HG02623 (cell line): Measurements from ENCODE around the gene IFI16.
A peak's percentile ranks its signal among the peaks of the same experiment; 100 is the strongest.
"Not testable (repeated sequence)": the region's sequence is repeated elsewhere in the genome, so short reads cannot be mapped to it uniquely, and the experiment has no call there.

ENCODE experiments used
- ATAC-seq: cut with Tn5 transposase; IDR thresholded peaks from one replicate; pipeline ENCODE4 v1.9.1; 2021; ENCODE audit warnings: moderate library complexity; ENCODE audit not compliant: unreplicated experiment

IFI16 gene

DNA sequence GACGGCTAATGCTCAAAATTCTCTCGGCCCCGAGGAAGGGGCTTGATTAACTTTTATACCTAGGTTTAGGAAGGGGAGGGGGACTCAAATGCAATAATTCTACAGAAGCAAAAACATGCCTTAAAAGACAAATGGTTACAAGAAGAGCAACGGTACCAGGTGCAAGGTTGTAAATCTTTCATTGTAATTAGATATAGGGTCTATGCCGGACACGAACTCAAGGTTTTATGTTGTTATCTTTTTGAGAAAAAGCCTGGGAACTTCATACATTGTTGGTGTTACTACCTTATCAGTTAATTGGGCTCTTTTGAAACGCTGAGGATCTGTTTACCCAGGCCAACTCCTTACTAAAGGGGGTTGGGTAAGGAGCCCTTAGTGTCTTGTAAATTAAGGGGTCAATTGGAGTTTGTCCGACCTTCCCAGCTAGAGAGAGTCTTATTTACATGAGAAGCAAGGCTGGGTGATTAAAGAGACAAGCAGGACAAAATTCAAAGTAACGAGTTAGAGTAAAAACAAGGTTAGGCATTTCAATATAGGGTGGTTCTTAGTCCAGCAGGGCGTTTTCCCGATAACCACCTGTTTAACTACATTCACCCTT is 3.4 kb upstream of the IFI16 start:
- ATAC-seq, result not testable (repeated sequence)

DNA sequence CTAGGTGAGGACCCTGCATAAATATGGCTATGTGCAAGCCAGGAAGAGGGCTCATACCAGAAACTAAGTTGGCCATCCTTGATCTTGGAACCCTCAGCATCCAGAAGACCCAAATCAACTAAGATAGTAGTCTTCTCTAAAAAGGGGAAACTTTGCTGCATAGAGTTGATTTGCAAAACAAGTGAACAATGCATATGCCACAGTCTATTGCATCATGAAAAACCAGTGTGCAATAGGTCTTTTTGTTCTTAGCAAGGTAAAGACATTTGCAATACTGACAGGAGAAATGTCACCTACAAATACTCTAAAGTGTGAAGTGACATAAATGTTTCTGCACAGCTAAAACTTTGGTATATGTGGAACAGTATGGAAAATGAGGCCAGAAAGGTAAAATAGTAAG is 2.0 kb upstream of the IFI16 start:
- ATAC-seq, result no peak

DNA sequence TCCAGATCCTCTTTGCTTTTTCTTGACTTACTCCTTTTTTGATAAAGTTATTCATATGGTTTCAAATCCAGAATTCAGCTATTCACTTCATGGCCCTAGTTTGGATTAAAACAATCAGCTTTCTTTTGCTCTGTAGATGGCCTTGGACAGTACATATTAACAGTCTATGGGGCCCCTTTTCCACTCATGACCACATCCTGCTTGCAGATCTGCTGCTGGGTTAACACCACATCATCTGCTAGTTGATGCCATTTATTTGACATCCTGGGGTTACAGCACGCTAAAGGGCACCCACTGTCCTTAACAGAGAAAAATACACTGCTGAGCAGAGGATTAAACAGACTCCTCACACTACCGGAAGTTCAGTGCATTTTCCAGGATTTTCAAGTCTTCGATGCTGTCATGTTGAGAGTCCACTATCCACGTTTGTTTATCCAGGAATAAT is 941 bp upstream of the IFI16 start:
- ATAC-seq, result peak; percentile 64

DNA sequence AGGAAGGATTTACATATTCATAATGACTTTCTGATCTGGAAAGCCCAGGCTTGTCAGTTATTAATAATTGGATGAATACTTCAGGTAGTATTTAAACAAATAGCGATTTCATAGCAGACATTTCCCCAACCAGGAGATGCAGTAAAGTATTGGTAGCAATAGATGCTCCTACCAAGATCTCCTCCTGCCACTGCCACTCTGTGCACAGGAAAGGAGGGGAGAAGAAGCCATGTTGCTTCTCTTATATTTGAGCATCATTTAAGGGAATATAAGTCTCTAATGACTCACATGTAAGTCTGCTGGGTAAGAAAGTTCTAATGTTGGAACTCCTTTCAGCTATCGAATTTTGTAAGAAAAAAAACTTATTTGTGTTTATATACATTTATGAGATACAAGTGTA is 420 bp upstream of the IFI16 start:
- no peak for ATAC-seq

DNA sequence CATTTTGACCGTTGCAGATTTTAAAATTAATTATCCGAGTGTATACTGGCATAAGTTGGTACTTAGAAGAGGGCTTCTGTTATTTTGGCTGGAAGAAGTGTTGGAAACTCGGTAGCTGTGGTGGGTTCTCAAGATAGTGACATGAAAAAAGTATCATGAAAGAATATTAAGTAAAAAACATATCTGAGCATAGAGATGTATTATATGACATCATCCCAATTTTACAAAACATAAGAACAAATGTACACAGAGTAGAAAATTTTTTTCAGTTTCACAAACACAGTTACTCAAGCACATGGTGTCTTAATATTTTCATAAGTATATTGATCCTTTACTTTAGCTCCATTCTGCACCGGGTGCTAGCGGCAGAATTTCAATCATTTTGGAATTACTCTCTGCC is 684 bp downstream of the IFI16 start:
- ATAC-seq, result no peak

DNA sequence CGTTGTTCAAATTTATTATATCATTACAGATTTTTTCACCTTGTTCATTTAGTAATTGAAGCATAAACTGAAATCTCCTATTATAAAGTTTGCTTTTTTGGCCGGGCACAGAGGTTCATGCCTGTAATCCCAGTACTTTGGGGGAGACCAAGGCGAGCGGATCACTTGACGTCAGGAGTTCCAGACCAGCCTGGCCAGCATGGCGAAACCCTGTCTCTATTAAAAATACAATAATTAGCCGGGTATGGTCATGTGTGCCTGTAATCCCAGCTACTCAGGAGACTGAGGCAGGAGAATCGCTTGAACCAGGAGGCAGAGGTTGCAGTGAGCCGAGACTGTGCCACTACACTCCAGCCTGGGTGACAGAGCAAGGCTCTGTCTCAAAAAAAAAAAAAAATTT is 1.3 kb downstream of the IFI16 start:
- ATAC-seq, result not testable (repeated sequence)

DNA sequence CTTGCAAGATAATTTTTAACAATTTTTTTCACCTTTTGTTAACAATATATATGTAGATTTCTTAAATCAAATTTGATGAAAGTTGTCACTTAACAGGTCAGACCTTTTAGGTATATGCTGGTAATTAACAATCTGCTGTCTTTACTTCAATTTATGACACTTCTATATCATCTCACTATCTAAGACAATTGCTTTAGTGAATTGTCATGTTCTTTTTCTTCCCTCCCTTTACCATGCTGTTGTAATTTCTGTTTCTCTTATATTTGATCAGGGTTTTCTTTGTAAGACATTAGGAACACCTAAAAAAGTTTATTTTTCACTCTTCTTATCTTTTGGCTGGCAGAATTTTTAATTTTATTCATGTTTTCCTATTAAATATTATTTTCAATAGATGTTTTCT is 2.0 kb downstream of the IFI16 start:
- ATAC-seq, result no peak

DNA sequence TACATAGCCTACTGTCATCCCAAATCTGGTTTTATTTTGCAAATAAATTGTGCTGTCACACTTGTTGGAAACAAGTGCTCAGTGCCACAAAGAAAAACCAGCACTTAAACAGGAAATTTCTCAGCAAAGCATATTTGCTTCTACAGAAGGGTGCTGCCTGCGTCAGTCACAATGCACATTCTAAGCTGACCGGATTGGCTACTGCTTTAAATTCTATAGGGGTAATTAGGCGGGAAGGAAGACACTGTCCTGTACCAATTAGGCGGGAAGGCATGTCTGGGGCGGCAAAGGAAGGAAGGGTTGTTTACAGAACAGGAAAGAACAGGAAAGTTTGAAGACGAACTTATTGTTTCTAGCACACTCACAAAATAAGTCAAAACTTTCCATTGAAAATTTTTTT is 2.8 kb downstream of the IFI16 start:
- no peak for ATAC-seq

DNA sequence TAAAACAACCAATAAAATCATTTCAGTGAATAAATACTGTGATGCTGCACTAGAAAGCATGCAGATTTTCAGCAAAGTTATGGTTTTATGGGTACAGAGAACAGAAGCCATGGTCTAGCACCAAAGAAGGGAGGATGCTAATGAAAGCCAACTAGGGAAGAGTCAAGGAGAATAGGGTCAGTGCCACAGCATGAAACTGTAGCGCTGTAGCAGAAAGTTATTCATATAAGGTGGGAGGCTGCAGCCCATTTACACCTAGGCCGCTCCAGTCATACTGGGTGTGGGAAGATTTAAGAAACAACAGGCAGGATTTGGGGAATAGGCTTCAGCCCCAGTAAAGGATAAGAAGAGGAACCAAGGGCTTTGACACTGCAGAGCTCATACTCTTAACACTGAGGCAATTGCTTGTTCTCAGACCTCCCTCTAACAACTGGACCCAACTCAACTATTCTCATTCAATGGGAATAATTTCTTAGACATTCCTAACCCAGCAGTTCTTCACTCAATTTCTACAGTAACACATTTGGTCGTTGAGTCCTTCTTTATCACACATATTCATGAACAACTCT is 4.4 kb downstream of the IFI16 start:
- no peak for ATAC-seq

DNA sequence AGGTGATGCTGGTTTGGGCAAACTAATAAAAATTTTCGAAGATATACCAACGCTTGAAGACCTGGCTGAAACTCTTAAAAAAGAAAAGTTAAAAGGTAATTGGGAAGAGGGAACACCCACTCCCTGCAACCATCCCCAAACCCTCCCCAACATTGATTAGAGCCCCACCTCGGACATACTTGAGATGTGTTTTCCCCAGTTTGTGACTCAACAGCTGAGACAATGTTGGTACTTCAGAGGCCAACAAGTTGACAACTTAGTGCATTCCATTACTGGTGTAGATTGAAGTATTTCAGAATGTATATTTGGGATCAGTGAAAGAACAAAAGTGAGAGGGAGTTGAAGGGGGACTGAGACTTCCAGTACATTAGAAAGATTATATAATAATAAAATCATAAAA is 5.1 kb downstream of the IFI16 start:
- ATAC-seq, result no peak

DNA sequence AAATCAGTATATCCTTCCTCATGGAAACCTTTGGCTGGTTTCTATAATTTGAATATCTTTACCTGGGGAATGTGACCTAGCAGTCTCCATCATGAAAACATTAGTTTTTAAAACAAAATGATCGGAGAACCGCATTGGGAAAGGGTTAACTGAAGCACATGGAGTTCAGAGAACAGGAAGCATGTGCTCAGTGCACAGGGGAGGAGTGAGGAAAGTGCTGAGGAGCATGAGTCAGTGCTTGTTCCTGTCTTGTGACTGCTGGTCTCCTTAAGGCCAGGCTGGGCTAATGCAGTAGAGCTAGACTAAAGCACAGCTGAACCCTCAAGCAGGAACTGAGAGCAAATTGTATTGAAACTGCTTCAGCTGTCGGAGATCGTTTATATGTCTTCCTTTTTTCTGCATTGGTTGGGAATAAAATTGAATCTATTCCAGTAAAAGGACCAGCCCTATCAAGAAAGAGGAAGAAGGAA is 5.8 kb downstream of the IFI16 start:
- ATAC-seq, result peak; percentile 98

DNA sequence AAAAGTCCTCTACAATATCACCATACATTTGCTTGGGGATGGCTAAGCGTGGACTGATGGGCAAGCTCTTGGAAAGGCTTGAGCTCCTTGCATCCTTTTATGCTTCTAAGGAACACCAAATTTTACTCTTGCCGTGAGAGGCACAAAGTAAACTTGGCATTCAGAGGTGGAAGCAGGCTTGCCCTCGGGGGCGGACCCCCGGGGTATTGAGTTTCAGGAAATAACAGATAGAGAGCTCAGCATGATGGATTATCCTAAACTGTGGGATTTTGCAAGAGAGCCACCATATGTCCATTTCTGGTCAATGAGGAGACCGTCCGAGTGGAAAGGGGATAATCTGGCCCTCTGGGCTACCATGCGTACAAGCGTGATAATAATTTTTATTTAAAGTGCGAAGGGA is 14.0 kb downstream of the IFI16 start:
- ATAC-seq, result no peak

DNA sequence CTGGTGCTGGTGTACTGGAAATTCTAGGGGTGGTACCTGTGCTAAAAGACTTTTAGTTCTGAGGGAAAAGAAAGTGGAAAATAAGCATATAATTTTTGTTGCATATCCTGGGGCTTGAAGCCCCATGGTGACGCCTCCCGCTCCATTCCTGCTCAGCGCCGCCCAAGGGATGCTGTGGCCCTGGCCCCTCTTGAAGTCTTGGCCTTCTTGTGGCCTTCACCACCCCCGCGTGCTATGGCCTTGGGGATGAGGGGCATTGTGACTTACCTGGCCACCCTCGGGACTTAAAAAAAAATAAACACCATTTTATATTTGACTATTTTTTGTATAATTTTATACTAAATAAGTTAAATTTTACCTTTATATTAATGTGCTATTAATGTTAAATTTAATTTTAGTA is 15.3 kb downstream of the IFI16 start:
- ATAC-seq, result no peak

DNA sequence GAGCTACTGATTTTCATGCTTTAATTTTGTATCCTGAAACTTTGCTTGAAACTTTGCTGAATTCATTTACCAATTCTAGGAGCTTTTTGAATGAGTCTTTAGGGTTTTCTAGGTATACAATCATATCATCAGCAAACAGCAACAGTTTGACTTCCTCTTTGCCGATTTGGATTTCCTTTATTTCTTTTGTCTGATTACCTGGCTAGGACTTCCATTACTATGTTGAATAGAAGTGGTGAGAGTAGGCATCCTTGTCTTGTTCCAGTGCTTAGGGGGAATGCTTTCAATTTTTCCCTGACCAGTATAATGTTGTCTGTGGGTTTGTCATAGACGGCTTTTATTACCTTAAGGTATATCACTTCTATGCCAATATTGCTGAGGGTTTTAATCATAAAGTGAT is 17.1 kb downstream of the IFI16 start:
- not testable (repeated sequence) for ATAC-seq

DNA sequence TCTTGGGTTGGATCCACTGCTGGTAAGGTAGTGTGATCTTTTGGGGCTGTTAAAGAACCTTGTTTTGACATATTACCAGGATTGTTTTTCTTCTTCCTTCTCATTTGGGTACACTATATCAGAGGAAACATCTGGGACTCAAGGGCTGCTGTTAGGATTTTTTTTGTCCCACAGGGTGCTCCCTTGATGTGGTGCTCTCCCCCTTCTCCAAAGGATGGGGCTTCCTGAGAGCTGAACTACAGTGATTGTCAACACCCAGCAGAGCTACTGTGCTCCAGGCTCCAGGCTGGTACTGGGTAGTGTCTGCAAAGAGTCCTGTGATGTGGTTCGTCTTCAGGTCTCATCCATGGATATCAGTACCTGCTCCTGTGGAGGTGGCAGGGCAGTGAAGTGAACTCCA is 20.6 kb downstream of the IFI16 start:
- ATAC-seq, result no peak

DNA sequence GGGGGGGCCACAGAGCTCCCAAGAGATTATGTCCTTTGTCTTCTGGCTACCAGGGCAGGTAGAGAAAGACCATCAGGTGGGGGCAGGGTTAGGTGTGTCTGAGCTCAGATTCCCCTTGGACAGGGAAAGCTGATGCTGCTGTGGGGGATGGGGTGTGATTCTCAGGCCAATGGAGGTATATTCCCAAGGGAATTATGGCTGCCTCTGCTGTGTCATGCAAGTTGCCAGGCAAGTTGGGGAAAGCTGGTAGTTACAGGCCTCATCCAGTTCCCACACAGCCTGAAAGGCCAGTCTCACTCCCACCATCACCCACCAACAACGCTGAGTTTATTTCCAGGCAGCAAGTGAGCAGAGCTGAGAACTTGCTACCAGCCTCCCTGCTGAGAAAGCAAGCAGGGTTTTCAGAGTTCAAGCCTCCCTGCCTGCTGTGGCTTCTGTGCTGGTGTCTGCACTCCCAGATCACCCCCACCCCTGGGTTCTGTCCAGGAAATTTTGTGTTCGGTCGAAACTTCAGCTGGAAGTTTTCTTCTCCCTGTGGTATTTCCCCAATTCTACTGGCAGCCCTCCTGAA is 21.3 kb downstream of the IFI16 start:
- no peak for ATAC-seq

DNA sequence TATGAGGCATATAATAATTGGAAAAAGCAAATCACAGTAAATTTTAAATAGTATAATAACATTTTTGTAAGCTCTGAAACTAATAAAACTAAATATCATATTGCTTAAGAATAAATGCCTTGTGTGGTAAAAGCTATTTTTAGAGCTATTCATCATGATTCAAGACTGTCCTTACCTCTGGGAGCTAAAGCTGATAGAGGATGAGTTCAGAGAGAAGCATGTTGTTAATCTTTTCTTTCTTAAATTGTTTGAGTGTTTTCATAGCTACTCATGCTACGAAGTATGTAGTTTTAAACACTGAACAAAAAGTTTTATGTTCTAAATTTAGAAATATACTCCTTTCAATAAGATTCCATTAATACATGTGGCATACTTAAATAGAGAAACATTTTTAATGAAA is 30.5 kb downstream of the IFI16 start:
- ATAC-seq, result no peak

DNA sequence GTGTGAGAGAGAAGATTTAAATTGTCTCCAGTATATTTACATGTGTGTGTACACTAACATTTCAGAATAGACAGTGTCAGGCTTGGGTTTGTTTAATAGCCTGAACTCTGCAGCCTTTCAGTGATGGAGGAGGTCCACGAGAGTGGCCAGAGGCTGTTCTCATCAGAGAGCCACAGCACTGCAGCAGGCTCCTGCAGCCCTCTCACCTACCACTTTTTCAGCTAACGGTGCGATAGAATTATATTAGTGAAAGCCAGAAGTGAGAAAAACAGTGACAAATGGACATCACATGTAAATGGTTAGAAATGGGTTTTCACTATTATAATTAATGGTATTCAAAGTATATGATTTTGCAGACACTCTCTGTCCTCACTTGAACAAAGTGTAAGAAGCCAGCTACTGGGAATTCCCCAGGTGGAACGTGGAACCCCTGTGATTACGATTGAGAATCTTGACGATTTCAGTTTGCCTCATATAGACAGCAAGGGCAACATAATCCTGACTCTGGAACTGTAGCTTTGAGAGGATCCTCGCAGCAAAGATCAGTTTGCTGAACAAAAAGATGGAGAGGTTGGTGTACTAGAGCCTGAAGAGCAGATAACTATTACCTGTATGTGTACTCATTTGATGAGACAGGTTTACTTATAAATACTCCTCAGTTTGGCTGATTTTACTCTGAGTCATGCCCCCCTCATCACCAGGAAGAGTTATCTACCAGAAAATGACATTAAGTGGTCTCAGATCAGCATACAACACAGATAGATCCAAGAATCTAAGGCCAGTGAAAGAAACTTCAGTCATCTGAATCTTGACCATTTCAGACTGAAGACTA is 31.4 kb downstream of the IFI16 start:
- peak; percentile 50 for ATAC-seq

DNA sequence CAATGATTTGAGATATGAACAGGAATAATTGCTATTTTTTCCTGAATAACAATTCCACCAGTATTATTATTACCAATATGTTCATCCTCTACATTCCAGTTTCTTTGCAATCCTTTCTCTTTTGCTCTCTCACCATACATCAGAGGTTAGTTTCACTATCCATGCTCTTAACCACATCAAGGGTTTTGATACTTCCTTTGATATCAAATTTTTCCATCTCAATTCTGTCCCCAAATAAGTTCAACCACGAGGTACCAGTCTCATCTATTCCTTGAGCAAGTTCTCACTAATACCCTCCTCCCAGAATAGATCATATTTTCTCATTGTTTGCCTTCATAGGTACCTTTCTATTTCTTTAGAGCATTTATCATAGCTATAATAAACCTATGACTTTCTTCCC is 36.8 kb downstream of the IFI16 start:
- not testable (repeated sequence) for ATAC-seq

DNA sequence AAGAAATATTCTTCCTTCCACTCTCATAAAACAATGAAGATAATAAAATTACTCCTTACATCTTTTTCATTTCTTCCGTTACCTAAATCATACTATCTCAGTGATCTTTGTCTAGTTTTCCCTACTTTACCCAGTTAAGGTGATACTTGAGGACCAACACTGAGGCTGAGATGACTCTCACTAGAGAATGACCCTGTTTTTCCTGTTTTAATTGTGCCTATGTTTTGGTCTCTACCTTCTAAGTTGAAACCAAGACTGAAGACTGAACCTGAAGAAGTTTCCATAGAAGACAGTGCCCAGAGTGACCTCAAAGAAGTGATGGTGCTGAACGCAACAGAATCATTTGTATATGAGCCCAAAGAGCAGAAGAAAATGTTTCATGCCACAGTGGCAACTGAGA is 41.7 kb downstream of the IFI16 start:
- ATAC-seq, result no peak

DNA sequence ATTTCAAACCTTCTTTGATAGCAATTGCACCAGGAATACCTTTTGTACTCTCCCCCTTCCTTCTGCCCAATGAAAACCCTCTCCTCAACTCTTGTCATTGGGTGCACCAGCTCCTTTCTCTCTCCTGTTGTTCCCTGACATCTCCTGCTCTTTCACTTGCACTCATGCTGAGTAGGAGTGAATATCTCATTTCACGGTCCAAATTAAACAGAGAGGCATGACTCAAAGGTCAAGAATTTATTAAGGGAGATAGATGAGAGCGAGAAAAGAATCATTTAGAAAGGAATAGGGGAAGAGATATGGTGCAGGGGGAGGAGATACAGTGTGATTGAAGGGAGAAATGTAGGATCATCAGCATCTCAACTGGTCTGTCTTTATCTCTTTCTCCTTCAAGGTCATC is 44.7 kb downstream of the IFI16 start:
- no peak for ATAC-seq

DNA sequence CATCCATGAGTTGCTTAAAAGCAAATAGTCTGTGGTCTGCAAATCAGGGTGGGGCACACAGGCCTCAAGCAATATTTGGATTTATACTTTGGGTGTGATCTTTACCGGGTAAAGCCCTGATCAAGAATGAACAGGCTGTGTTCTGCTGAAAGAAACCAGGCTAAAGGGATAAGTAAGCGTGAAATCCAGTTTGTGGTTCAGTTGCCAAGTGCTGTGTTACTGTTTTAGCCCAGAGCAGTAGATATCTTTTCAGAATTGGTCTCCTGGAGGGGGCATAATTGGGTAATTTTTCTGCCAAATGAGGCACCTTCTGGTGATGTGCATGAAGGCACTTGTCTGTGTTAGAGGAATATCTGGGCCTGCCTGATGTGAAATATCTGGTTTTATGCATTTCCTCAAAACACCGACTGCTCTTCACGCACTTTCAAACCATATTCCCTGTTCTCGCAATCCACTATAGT is 45.5 kb downstream of the IFI16 start:
- no peak for ATAC-seq
